AG09319 (cell line): Measurements from ENCODE around the gene SEMA6C.

Experiments used
- DNase-seq: peaks from one replicate; pipeline ENCODE4 v3.0.0-alpha.2; 2010; ENCODE audit warnings: low read depth; ENCODE audit errors: extremely low read depth
- CTCF ChIP-seq: IDR thresholded peaks from 2 replicates; pipeline ENCODE4 v1.5.1; 2011; ENCODE audit warnings: low read depth, mild to moderate bottlenecking, inconsistent platforms, low read length, moderate library complexity

The SEMA6C gene

GRCh38 chr1:151143057-151143435, 3.4 kb downstream of the SEMA6C start:
- DNase-seq = no peak
- no peak for TF ChIP-seq CTCF

- TF ChIP-seq CTCF = no peak
- DNase-seq = no peak
Observed at GRCh38 chr1:151142411-151143056, 3.9 kb downstream of the SEMA6C start.

- TF ChIP-seq CTCF = no peak
Observed at GRCh38 chr1:151137789-151138188, 8.6 kb downstream of the SEMA6C start.

GRCh38 chr1:151135433-151136385, 10.7 kb downstream of the SEMA6C start:
- no peak for TF ChIP-seq CTCF
- DNase-seq = no peak

More at GRCh38 chr1:151137789-151138188, 8.6 kb downstream of the SEMA6C start:
- DNase-seq = no peak

- TF ChIP-seq CTCF = no peak
- DNase-seq = no peak
Observed at GRCh38 chr1:151134991-151135390, 11.4 kb downstream of the SEMA6C start.

GRCh38 chr1:151134396-151134795, 12.0 kb downstream of the SEMA6C start:
- TF ChIP-seq CTCF = no peak
- DNase-seq = no peak
